Endodermal cell (in vitro differentiated cells): Measurements from ENCODE around the gene MT4. TPM values are rescaled to one million over a fixed set of nuclear protein-coding genes. Genes with fewer than 3 reads are reported as not detected.

Source experiments
- DNase-seq: peaks from one replicate; pipeline ENCODE4 v3.0.0-alpha.2; 2017
- H3K27ac ChIP-seq: 2 replicates; pipeline ENCODE4 v1.5.1; 2013; ENCODE audit warnings: mild to moderate bottlenecking, low read depth, low read length, moderate library complexity
- H3K27me3 ChIP-seq: 2 replicates; pipeline ENCODE4 v1.6.1; 2013; ENCODE audit warnings: mild to moderate bottlenecking, low read length, moderate library complexity; ENCODE audit not compliant: insufficient read depth, control insufficient read depth, poor library complexity, severe bottlenecking
- H3K36me3 ChIP-seq: 2 replicates; pipeline ENCODE4 v1.7.0; 2013; ENCODE audit warnings: mild to moderate bottlenecking, low read length, moderate library complexity; ENCODE audit not compliant: control insufficient read depth, insufficient read depth
- H3K4me1 ChIP-seq: one replicate; pipeline ENCODE4 v1.7.0; 2013; ENCODE audit warnings: low read length; ENCODE audit not compliant: control insufficient read depth, insufficient read depth
- H3K4me3 ChIP-seq: 2 replicates; pipeline ENCODE4 v1.5.1; 2013; ENCODE audit warnings: mild to moderate bottlenecking, low read length, moderate library complexity
- H3K9ac ChIP-seq: 2 replicates; pipeline ENCODE4 v1.6.1; 2013; ENCODE audit warnings: mild to moderate bottlenecking, low read length, moderate library complexity; ENCODE audit not compliant: poor library complexity, severe bottlenecking; ENCODE audit errors: extremely low read depth
- H3K9me3 ChIP-seq: 2 replicates; pipeline ENCODE4 v1.6.1; 2013; ENCODE audit warnings: mild to moderate bottlenecking, low read length, moderate library complexity; ENCODE audit not compliant: control insufficient read depth
- H3K27ac Mint-ChIP-seq: 2 replicates; pipeline ENCODE4 v1.8.0; 2020; ENCODE audit warnings: mixed read lengths
- H3K27me3 Mint-ChIP-seq: 2 replicates; pipeline ENCODE4 v1.8.0; 2021; ENCODE audit warnings: mild to moderate bottlenecking, mixed read lengths; ENCODE audit not compliant: insufficient read depth
- H3K36me3 Mint-ChIP-seq: 2 replicates; pipeline ENCODE4 v1.8.0; 2020; ENCODE audit warnings: low read depth, mixed read lengths
- H3K4me1 Mint-ChIP-seq: 2 replicates; pipeline ENCODE4 v1.8.0; 2020; ENCODE audit warnings: mixed read lengths
- H3K4me3 Mint-ChIP-seq: 2 replicates; pipeline ENCODE4 v1.8.0; 2020; ENCODE audit warnings: mild to moderate bottlenecking, moderate library complexity, mixed read lengths
- H3K9me3 Mint-ChIP-seq: 2 replicates; pipeline ENCODE4 v1.8.0; 2020; ENCODE audit warnings: mild to moderate bottlenecking, mixed read lengths
- CTCF ChIP-seq: fragments of 200-600 bp; sonication (generic); conservative IDR thresholded peaks from 2 replicates; pipeline ENCODE4 v1.5.0; 2021; ENCODE audit warnings: antibody characterized with exemption, mild to moderate bottlenecking
- WGBS, 2 experiments: methylation state at CpG; one replicate each; pipeline versions ENCODE4 v1.1.5 to v1.1.7; 2013; ENCODE audit warnings: missing lambda C conversion rate in 2 of 2, mixed read lengths in 1 of 2; ENCODE audit not compliant: insufficient coverage in 1 of 2, insufficient read length in 1 of 2; 5-methylcytosine and 5-hydroxymethylcytosine counted together
- total RNA-seq, 2 donors: library from RNA; stranded (reverse); fragmentation: NEBNext Ultra II Directional in 1 of 2; extraction: Animal tissue kit (Norgen Biotek cat#: 25700) in 1 of 2; gene quantifications; 2 replicates in 1 of 2; 3 replicates in 1 of 2; pipeline ENCODE4 v1.2.1, GENCODE V29; 2021

MT4 gene
- total RNA-seq, 2 donors from 2014 or later = not detected

- no peaks in the 10 kb centered on the region for H3K36me3 Mint-ChIP-seq
- H3K4me3 Mint-ChIP-seq = peak overlapping the region; percentile 61
- WGBS, 2 experiments = 80% methylated on average over 2 of the region's 2 CpGs; no CpG with 5 or more reads in 1 of the 2 experiments
- no peaks in the 10 kb centered on the region for H3K4me1 ChIP-seq
- peaks cover 65% of the 10 kb centered on the region for H3K27me3 Mint-ChIP-seq
- no peak overlapping the region for H3K27ac Mint-ChIP-seq
- no peak overlapping the region for H3K27ac ChIP-seq
- no peaks in the 10 kb centered on the region for H3K9me3 Mint-ChIP-seq
- no peak overlapping the region for H3K9ac ChIP-seq
- peaks cover 18% of the 10 kb centered on the region for H3K4me1 Mint-ChIP-seq
- peaks cover 52% of the 10 kb centered on the region for H3K27me3 ChIP-seq
- H3K36me3 ChIP-seq = no peaks in the 10 kb centered on the region
- H3K4me3 ChIP-seq = no peak overlapping the region
- no peak for DNase-seq
- H3K9me3 ChIP-seq = no peaks in the 10 kb centered on the region
- TF ChIP-seq CTCF = no peak
Observed at GRCh38 chr16:56607675-56608042, 42.8 kb downstream of the MT4 start.

- Histone ChIP-seq H3K9me3 (no peaks in the 10 kb centered on the region), H3K9ac (no peak within 1 kb of the TSS), H3K4me3 (peak within 1 kb of the TSS; percentile 83), H3K4me1 (no peaks in the 10 kb centered on the region), H3K27ac (no peak within 1 kb of the TSS), H3K36me3 (no peaks in the 10 kb centered on the region), H3K27me3 (peaks cover 53% of the 10 kb centered on the region)
- no peaks in the 10 kb centered on the region for H3K36me3 Mint-ChIP-seq
- peaks cover 18% of the 10 kb centered on the region for H3K4me1 Mint-ChIP-seq
- no peaks in the 10 kb centered on the region for H3K9me3 Mint-ChIP-seq
- peaks cover 66% of the 10 kb centered on the region for H3K27me3 Mint-ChIP-seq
- WGBS, 2 experiments = 13 to 19% methylated on average over 22 to 62 of the region's 62 CpGs
- H3K4me3 Mint-ChIP-seq = peak within 1 kb of the TSS; percentile 61
- no peak within 1 kb of the TSS for H3K27ac Mint-ChIP-seq
- DNase-seq = peak; percentile 93
- TF ChIP-seq CTCF = no peak
Observed at GRCh38 chr16:56608043-56608875, 43.4 kb downstream of the MT4 start, which contains the start of gene MT2A. MT2A (plus strand) TSS chr16:56608584; CDS start chr16:56608656, 72 bp downstream.

DNA sequence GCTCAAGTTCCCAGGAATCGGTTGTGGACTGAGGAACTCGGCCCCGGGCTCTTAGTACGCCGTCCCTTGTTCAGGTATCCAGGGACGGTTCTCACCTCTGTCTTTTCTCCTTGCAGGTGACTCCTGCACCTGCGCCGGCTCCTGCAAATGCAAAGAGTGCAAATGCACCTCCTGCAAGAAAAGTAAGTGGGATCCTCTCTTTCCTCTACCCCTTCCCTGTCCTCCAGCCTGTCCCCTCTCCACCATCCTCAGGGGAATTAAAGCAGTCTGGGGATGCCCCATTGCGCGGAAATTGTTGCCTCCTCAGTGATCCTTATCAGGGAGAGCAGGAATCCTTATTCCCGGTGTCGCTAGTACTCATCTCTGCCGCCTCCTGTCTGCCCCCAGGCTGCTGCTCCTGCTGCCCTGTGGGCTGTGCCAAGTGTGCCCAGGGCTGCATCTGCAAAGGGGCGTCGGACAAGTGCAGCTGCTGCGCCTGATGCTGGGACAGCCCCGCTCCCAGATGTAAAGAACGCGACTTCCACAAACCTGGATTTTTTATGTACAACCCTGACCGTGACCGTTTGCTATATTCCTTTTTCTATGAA, 44.1 kb downstream of the MT4 start:
- no peak overlapping the region for H3K27ac Mint-ChIP-seq
- no peaks in the 10 kb centered on the region for H3K9me3 ChIP-seq
- no peaks in the 10 kb centered on the region for H3K36me3 ChIP-seq
- no peaks in the 10 kb centered on the region for H3K36me3 Mint-ChIP-seq
- H3K4me1 ChIP-seq = no peaks in the 10 kb centered on the region
- no peak for TF ChIP-seq CTCF
- H3K27me3 Mint-ChIP-seq = peaks cover 72% of the 10 kb centered on the region
- H3K4me3 Mint-ChIP-seq = peak overlapping the region; percentile 61
- peaks cover 18% of the 10 kb centered on the region for H3K4me1 Mint-ChIP-seq
- no peak overlapping the region for H3K27ac ChIP-seq
- DNase-seq = peak; percentile 68
- 5 to 6% methylated on average over 12 to 21 of the region's 21 CpGs for WGBS, 2 experiments
- H3K4me3 ChIP-seq = peak overlapping the region; percentile 83
- no peak overlapping the region for H3K9ac ChIP-seq
- H3K9me3 Mint-ChIP-seq = no peaks in the 10 kb centered on the region
- peaks cover 60% of the 10 kb centered on the region for H3K27me3 ChIP-seq
